Gastrocnemius medialis (tissue), 4 donors: ENCODE data around the gene COL4A4. TPM values are rescaled to one million over a fixed set of nuclear protein-coding genes. Genes with fewer than 3 reads are reported as not detected.

Experiments
- ATAC-seq, 2 donors: fragments of 150-250 bp; one replicate each; pipeline ENCODE4 v1.9.1; 2016
- DNase-seq, 2 donors: peaks; one replicate each; pipeline ENCODE4 v3.0.0-alpha.2; 2019
- H3K27ac ChIP-seq, 4 donors: fragments of 200-600 bp; sonication (generic); 1 replicate in 1 of 4; 2 replicates in 3 of 4; pipeline ENCODE4 v1.5.1; 2016 to 2018; ENCODE audit warnings: mild to moderate bottlenecking in 2 of 4, moderate library complexity in 1 of 4
- H3K27me3 ChIP-seq, 3 donors: fragments of 200-600 bp; sonication (generic) in 2 of 3; 1 replicate in 1 of 3; 2 replicates in 2 of 3; pipeline versions ENCODE4 v1.5.1 to v1.6.0; 2016 to 2019; ENCODE audit warnings: mild to moderate bottlenecking in 1 of 3, moderate library complexity in 1 of 3
- H3K36me3 ChIP-seq, 2 donors: fragments of 200-600 bp; sonication (generic) in 1 of 2; one replicate each; pipeline ENCODE4 v1.5.1; 2017 to 2018
- H3K4me1 ChIP-seq, 2 donors: fragments of 200-600 bp; sonication (generic) in 1 of 2; one replicate each; pipeline ENCODE4 v1.5.1; 2016 to 2017; ENCODE audit warnings: mild to moderate bottlenecking in 2 of 2
- H3K4me3 ChIP-seq, 4 donors: fragments of 200-600 bp; sonication (generic) in 3 of 4; 1 replicate in 1 of 4; 2 replicates in 3 of 4; pipeline ENCODE4 v1.5.1; 2016 to 2019; ENCODE audit warnings: mild to moderate bottlenecking in 2 of 4
- H3K9me3 ChIP-seq, 3 donors: fragments of 200-600 bp; sonication (generic) in 2 of 3; 1 replicate in 1 of 3; 2 replicates in 2 of 3; pipeline ENCODE4 v1.5.1; 2016 to 2019
- CTCF ChIP-seq, 5 experiments: fragments of 450-650 bp in 3 of 5; fragments of 200-600 bp in 2 of 5; sonication (generic) in 2 of 5; IDR thresholded peaks in 4 of 5; conservative IDR thresholded peaks in 1 of 5; 1 replicate in 4 of 5; 2 replicates in 1 of 5; pipeline ENCODE4 v1.5.1; 2016 to 2019; ENCODE audit warnings: antibody characterized with exemption in 5 of 5, mild to moderate bottlenecking in 3 of 5, moderate library complexity in 3 of 5
- POLR2A ChIP-seq, 2 donors: fragments of 450-650 bp; IDR thresholded peaks; one replicate each; pipeline ENCODE4 v1.6.1; 2017; ENCODE audit warnings: antibody characterized with exemption in 2 of 2, mild to moderate bottlenecking in 2 of 2, moderate library complexity in 2 of 2
- in situ Hi-C, 4 donors: fragments of 200-750 bp; cut with MboI; loops; one replicate each; pipeline versions ENCODE4 v1.15.0 to v1.8.0; 2017; ENCODE audit warnings: low sequenced_read_pairs in 4 of 4
- intact Hi-C: fragments of 100-400 bp; cut with DNase I; formaldehyde crosslinking; loops from one replicate; pipeline ENCODE4 v1.15.1; 2023; ENCODE audit warnings: low total_unique reads
- total RNA-seq, 4 donors: library from RNA; depleted of rRNA; stranded (reverse); fragments of >200 nt; gene quantifications; one replicate each; pipeline versions ENCODE4 v1.1.0 to v1.2.3, GENCODE V29; 2016

Gene COL4A4
- total RNA-seq, 4 donors from 2014 or later = 2.0 to 11.4 (median 5.7) TPM

- H3K9me3 ChIP-seq = no peaks in the 10 kb centered on the region
- DNase-seq (no peak), ATAC-seq (no peak)
- no peak for TF ChIP-seq POLR2A (IDR thresholded peaks at IDR 0.05)
- H3K4me1 ChIP-seq = no peaks in the 10 kb centered on the region
- in situ Hi-C loops = loop anchor here in 1 of 4 donors (25.0 kb wide), 2 partner anchors 166 to 1091 kb away; no protein-coding TSS in a partner anchor
- no peaks in the 10 kb centered on the region for H3K27me3 ChIP-seq
- no peaks in the 10 kb centered on the region for H3K36me3 ChIP-seq
- H3K4me3 ChIP-seq = no peak overlapping the region
- no peak overlapping the region for H3K27ac ChIP-seq
- intact Hi-C loops = no loop called here
Measured at GRCh38 chr2:226978300-226978699, 185.7 kb downstream of the COL4A4 start.

- Histone ChIP-seq H3K9me3 (no peaks in the 10 kb centered on the region), H3K4me1 (no peaks in the 10 kb centered on the region), H3K36me3 (no peaks in the 10 kb centered on the region), H3K4me3 (no peak overlapping the region), H3K27me3 (no peaks in the 10 kb centered on the region), H3K27ac (no peak overlapping the region)
- in situ Hi-C loops (loop anchor here in 1 of 4 donors (25.0 kb wide), 2 partner anchors 165 to 1090 kb away; no protein-coding TSS in a partner anchor), intact Hi-C loops (no loop called here)
- TF ChIP-seq POLR2A (IDR thresholded peaks at IDR 0.05) (no peak), CTCF (IDR thresholded peaks at IDR 0.05 in 4 of 5, conservative IDR thresholded peaks at IDR 0.05 in 1 of 5) (no peak)
- DNase-seq = no peak
- ATAC-seq = no peak
Measured at GRCh38 chr2:226977775-226978190, 186.2 kb downstream of the COL4A4 start.

GRCh38 chr2:226973816-226974215 lies 190.2 kb downstream of the COL4A4 start:
- no peak for ATAC-seq
- Histone ChIP-seq H3K27me3 (no peaks in the 10 kb centered on the region), H3K27ac (no peak overlapping the region), H3K36me3 (no peaks in the 10 kb centered on the region), H3K9me3 (no peaks in the 10 kb centered on the region), H3K4me1 (peaks cover 0 to 5% of the 10 kb centered on the region in 2 donors), H3K4me3 (no peak overlapping the region)
- no peak for TF ChIP-seq POLR2A (IDR thresholded peaks at IDR 0.05)
- TF ChIP-seq CTCF (IDR thresholded peaks at IDR 0.05 in 4 of 5, conservative IDR thresholded peaks at IDR 0.05 in 1 of 5) = no peak
- in situ Hi-C loops = no loop called here
- DNase-seq = no peak
- intact Hi-C loops = no loop called here

GRCh38 chr2:226971770-226972169 lies 192.2 kb downstream of the COL4A4 start:
- no peaks in the 10 kb centered on the region for H3K36me3 ChIP-seq
- no peak for TF ChIP-seq POLR2A (IDR thresholded peaks at IDR 0.05)
- TF ChIP-seq CTCF (IDR thresholded peaks at IDR 0.05 in 4 of 5, conservative IDR thresholded peaks at IDR 0.05 in 1 of 5) = no peak
- H3K9me3 ChIP-seq = no peaks in the 10 kb centered on the region
- no peak overlapping the region for H3K4me3 ChIP-seq
- in situ Hi-C loops (no loop called here), intact Hi-C loops (no loop called here)
- H3K27ac ChIP-seq = no peak overlapping the region
- DNase-seq (no peak), ATAC-seq (no peak)
- peaks cover 0 to 5% of the 10 kb centered on the region in 2 donors for H3K4me1 ChIP-seq
- no peaks in the 10 kb centered on the region for H3K27me3 ChIP-seq

GRCh38 chr2:226971084-226971483 lies 192.9 kb downstream of the COL4A4 start:
- H3K4me3 ChIP-seq = no peak overlapping the region
- no peak overlapping the region for H3K27ac ChIP-seq
- ATAC-seq (no peak), DNase-seq (no peak)
- H3K4me1 ChIP-seq = peaks cover 0 to 5% of the 10 kb centered on the region in 2 donors
- no peaks in the 10 kb centered on the region for H3K36me3 ChIP-seq
- intact Hi-C loops = no loop called here
- H3K27me3 ChIP-seq = no peaks in the 10 kb centered on the region
- in situ Hi-C loops = no loop called here
- no peak for TF ChIP-seq CTCF (IDR thresholded peaks at IDR 0.05 in 4 of 5, conservative IDR thresholded peaks at IDR 0.05 in 1 of 5)
- no peak for TF ChIP-seq POLR2A (IDR thresholded peaks at IDR 0.05)
- no peaks in the 10 kb centered on the region for H3K9me3 ChIP-seq
